HG02970 (cell line): ENCODE measurements around the gene PLD2.

Source experiments
- ATAC-seq: cut with Tn5 transposase; IDR thresholded peaks from one replicate; pipeline ENCODE4 v1.9.1; 2021; ENCODE audit warnings: mild to moderate bottlenecking, moderate library complexity, moderate number of reproducible peaks; ENCODE audit not compliant: unreplicated experiment, low FRiP score

Gene PLD2

DNA sequence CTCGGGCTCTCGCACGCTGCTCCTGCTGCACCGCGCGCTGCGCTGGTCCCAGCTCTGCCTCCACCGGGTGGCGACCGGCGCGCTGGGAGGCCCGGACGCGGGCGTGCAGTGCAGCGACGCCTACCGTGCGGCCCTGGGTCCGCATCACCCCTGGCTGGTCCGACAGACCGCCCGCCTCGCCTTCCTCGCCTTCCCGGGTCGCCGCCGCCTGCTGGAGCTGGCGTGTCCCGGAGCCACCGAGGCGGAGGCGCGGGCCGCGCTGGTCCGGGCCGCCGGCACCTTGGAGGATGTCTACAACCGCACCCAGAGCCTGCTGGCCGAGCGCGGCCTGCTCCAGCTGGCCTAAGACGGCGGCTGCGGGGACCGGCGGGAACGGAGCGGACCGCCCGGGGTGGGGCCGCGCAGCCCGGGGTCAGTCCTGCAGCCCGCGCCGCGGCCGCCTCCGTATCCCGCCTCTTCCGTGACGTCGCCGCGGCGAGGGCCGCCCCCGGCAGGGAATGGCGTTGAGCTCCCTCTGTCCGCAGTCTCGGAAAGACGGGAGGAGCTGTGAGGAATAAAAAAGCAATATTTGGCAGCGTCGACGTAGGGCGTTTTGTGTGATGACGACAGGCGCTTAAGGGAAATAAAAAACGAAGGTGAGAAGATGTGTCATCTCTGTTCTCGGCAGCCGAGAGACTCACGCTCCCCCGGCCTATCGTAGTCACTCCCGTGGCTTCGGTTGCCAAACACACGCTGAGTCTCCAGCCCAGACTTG lies 16.8 kb upstream of the PLD2 start:
- peak; percentile 92 for ATAC-seq

DNA sequence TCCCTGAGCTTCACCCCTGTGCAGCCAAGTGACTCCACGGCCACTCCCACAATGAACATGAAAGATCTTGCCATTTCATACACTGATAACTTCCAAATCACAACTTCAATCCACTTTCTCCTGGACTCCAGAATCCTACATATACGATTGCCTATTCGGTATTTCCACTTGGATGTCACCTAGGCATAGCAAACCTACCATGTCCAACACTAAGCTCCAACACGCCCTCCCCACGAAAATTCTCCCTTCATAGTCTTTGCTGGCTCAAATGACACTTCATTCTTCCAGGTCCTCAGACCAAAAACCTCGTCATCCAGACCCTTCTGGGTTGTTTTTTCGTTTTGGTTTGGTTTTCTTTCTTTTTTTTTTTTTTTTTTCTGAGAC lies 16.3 kb upstream of the PLD2 start:
- ATAC-seq, result no peak

DNA sequence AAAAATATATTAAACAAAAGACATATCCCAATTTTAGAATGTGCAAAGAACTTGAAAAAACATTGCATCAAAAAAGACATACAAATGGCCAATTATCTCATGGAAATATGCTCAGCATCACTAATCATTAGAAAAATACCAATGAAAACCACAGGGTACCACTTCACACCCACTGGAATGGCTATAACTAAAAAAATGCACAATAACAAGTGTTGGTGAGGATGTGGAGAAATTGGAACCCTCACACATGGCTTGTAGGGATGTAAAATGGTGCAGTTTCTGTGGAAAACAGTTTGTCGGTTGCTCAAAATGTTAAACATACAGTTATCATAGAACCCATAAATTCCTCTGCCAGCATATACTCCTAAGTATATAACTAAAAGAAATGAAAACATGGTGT lies 11.8 kb upstream of the PLD2 start:
- no peak for ATAC-seq

DNA sequence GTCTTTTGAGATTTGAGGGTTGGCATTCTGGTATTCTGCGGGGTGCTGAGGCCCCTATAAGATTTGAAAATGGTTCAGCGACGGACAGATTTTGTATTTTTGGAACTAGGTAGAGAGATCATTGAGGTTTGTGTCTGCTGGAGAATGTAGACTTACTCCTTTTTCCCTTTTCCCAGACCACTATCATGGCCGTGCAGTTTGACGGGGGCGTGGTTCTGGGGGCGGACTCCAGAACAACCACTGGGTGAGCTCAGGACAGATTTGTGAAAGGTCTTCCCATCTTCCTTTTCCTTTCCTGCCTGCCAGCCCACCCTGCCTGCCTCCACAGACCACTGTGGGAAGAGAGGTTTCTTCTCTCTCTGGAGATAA lies 10.4 kb upstream of the PLD2 start:
- no peak for ATAC-seq

DNA sequence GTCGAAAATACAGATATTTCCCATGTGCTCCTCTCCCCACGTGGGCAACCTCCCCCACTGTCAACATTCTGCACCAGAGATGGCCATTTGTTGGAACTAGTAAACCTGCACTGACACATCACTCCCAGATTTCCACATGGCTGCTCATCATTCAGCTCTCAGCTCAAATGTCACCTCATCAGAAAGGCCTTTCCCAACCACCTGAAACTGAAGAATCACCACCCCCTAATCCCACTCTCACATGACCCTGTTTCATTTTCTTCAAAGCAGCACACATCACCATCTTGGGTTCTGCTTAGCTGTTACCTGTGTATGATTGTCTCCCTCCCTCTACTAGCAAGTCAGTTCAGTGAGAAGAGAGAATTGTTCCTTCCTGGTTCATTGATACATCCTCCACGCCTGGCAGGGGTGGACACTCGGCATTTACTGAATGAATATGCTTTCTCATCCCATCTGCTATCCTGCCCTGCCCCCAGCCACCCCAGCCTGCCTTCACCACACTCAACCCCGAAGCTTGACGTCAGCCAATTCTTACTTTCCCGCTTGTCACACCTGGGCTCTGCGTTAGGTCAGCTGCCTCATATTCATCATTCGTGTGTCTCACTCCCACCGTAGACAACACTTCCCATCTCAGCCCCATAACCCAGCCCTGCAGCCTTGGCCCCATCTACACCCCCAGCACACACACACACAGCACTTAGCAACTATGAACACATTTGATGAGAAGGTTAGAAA lies 6.3 kb upstream of the PLD2 start:
- ATAC-seq, result no peak

DNA sequence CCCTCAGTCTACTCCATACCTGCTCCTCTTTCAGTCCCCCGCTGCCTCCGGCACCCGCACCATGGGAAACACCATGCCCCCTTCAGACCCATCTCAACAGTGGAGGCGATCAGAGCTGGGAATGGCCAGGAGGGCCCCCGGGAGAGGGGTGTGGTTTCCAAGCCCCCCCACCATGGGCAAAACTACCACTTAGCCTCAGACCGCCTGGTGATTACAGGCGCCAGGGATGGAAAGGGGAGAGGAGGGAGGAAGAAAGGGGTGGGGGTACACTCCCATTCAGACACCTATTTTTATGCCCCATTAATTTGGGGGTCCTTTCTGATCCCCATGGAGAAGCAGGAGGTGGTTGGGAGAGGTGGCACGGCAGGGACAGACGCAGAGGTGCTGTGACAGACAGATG lies 4.7 kb upstream of the PLD2 start, which contains the start of gene C17orf114:
Gene C17orf114, minus strand, starts transcription at position 101 of the 400 bp plus-strand sequence.
- ATAC-seq, result no peak

DNA sequence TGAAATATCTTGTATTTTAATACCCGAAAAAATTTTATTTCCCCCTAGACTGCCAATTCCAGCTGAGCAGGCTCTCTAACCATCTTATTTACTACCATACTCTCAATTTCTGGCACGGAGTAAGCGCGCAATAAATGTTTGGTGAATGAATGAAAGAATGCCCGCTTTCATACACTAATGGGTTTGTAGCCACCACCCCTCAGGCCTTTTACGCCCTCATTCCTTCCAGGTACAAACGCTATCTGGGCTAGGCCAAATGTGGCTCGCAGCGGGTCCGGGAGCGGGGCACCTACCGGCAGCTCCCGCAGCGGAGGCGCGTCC lies 536 bp upstream of the PLD2 start:
- ATAC-seq, result no peak

DNA sequence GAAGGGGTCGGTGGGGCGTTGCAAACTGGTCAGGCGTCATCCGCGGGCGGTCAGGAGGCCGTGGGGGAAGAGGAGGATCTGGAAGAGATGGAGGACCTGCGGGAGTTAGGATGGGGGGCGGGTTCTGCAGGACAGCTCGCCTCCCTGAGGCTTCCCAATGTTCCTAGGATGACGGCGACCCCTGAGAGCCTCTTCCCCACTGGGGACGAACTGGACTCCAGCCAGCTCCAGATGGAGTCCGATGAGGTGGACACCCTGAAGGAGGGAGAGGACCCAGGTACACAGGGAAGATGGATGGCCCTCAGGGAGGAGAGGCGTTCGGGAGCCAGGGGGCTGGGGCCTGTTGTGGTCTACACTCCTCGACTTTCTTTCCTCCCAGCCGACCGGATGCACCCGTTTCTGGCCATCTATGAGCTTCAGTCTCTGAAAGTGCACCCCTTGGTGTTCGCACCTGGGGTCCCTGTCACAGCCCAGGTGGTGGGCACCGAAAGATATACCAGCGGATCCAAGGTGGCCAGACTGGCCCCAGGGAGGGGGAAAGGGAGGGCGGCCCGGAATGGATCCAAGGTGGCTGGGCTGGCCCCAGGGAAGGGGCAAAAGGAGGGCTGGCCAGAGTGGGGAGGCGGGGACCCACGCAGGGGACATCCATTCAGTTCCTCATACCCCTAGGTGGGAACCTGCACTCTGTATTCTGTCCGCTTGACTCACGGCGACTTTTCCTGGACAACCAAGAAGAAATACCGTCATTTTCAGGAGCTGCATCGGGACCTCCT lies 839 bp downstream of the PLD2 start:
- no peak for ATAC-seq

DNA sequence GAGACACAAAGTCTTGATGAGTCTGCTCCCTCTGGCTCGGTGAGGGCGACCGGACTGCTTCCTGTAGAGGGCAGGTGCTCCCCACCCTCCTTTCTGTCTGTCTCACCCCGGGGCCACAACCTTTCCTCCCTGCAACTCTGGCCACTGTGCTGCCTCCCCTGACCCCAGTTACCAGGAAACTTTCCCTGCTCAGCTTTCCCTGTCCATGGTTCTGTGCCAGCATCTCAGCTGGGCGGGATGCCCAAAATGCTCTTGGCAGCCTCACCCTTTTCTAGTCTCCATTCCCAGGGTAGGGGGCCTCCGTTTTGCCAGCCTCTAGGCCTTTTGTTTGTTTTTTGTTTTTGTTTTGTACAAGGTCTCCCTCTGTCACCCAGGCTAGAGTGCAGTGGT lies 1.4 kb downstream of the PLD2 start:
- ATAC-seq, result no peak

DNA sequence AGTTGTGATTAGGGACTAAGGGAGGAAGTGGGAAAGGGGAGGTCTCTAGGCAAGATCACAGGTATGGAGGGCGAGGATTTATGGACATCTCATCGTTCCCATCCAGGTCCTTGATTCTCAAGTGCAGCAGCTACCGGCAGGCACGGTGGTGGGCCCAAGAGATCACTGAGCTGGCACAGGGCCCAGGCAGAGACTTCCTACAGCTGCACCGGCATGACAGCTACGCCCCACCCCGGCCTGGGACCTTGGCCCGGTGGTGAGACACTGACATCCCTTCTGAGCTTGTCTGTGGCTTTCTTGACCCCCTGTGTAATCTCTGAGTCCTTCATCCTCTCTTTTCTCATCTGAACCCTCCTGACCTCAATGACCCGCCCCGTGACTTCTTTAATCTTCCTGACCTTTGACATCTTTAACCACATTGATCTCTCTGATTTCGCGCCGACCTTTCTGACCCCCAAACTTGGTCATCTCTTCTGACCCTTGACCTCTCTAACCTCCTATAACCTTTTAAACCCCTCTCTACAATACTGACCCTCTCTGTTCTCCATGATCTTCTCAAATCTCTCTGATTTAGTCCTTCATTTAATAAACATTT lies 3.8 kb downstream of the PLD2 start:
- no peak for ATAC-seq

DNA sequence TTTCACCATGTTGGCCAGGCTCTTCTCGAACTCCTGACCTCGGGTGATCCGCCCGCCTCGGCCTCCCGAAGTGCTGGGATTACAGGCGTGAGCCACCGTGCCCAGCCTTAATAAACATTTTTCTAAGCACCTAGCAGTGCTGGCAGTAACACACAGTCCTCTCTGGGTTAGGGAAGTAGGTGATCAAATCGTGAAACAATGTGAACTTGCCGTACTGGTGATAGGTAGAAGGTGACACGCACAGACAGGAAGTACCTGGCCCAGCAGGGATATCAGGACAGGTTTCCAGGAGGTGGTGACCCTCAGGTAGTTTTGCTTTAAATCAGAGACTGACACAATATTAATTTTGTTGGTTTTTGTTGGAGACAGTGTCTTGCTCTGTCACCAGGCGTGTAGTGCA lies 4.5 kb downstream of the PLD2 start:
- ATAC-seq, result no peak

DNA sequence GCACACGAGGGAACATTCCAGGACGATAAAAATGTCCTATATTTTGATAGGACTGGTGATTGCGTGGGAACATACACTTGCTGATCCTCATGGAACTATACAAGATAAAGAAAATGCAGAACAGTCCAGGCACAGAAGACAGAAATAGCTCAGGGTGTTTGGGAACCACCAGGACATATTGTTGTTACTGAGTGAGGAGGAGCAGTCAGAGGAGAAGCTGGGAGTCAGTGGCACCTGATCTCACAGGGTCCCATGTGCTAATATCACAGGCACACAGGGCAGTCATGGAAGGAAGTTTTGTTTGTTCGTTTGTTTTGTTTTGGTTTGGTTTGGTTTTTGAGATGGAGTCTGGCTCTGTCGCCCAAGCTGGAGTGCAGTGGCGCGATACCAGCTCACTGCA lies 5.7 kb downstream of the PLD2 start:
- ATAC-seq, result no peak

DNA sequence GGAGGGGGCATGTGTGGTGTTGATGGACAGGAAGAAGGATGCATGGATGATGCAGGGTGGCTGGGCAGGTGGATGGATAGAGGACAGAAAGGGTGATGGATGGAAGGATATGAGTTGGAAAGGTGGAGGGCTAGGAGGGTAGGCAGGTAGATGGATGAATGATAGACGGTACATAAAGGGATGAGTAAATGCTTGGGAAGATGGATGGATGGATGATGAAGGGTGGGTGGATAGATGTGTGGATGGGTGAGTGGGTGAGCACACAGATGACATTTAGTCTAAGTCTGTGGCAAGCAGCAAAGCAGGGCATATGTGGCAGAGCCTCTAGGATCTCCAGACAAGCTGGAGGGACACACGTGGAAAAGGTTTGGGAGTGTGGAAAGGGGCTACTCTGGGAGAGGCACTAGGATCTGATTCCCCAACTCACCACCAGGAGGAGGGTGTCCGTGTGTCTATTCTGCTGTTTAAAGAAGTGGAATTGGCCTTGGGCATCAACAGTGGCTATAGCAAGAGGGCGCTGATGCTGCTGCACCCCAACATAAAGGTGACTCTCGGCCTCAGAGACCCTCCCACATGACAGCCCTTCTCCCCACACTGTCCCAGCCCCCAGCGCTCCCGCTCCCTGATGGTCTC lies 8.2 kb downstream of the PLD2 start:
- no peak for ATAC-seq

DNA sequence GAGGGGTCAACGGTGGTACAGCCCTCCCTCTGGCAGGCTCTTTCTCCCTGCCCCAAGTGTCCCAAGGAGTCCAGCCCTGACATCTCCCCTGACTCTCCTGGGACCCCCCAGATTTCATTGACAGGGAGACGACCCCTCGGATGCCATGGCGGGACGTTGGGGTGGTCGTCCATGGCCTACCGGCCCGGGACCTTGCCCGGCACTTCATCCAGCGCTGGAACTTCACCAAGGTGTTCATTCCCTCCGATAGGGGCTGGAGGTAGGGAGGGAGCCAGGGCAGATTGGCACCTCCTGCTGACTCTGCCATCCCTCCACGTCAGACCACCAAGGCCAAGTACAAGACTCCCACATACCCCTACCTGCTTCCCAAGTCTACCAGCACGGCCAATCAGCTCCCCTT lies 9.9 kb downstream of the PLD2 start:
- no peak for ATAC-seq

DNA sequence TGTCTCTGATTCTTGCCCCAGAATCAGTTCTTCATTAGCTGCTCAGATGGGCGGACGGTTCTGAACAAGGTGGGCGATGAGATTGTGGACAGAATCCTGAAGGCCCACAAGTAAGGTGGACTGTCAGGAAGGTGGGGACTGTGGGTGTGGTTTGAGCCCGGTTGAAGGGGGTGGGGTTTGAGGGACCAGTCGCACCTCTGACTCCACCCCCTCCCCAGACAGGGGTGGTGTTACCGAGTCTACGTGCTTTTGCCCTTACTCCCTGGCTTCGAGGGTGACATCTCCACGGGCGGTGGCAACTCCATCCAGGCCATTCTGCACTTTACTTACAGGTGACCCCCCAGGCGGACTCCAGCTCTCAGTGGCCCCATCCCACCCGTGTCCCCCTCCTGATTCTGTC lies 11.3 kb downstream of the PLD2 start:
- ATAC-seq, result no peak

DNA sequence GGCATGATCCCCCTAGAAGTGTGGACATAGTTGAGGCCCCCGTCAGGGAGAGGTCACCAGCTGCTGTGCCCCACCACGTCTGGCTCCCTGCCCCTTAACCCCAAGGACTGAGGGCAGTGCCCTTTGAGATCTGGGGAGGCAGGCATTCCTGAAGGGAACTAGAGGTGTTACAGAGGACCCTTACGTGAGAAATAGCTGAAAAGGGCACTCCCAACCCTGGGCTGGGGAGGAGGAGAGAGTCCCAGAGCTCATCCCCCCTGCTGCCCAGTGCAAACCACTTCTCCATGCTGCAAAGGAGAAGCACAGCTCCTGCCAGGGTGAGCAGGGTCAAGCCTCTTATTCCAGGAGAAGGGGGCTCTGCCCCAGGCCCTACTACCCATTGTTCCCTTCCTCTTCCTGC lies 15.9 kb downstream of the PLD2 start:
- ATAC-seq, result no peak

DNA sequence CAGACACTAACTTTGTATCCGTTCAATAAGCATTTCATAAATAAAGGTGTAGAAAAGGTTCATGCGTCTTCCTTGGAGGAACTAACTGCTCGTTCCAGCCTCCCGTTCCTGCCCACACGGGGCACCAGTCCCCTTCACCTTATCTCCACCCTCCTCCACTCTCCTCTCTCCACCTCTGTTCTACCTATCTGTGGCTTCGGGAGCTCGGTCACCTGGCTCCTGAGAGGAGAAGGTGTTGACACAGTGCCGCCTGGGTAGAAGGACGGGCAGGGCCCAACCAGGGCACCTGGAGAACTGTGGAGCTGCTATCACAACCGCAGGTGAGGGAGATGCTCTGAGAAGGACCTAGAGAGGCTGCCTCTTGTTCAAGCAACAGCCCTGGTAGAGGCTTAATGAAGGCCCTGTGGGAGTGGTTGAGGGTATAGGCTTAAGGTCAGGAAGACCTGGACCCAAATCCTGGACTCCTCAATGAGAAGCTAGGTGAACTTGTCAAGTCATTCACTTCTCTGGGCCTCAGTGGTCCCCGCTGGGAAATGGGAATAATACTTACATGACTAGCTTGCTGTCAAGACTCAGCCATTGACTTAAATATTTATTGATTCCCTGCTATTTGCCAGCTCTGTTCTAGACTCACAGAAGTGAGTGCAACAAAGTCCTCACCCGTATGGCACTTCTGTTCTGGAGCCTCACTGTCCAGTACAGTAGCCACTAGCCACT lies 16.6 kb downstream of the PLD2 start:
- no peak for ATAC-seq

DNA sequence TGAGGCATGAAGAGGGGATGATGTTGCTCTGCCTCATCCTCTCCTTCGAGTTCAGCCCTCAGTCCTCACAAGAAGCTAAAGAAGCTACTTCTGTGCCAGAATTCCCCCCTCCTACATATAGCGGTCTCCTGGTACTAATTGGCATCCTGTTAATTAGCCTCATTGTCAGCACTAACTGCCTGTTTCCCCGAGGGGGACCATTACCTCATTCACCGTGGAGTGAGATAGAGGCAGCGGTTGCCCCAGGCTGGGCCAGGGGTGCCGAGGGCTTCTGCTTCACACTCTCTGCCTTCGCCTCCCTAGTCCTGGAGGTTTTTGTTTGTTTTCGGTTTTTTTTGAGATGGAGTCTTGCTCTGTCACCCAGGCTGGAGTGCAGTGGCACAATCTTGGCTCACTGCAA lies 20.4 kb downstream of the PLD2 start:
- ATAC-seq, result no peak

DNA sequence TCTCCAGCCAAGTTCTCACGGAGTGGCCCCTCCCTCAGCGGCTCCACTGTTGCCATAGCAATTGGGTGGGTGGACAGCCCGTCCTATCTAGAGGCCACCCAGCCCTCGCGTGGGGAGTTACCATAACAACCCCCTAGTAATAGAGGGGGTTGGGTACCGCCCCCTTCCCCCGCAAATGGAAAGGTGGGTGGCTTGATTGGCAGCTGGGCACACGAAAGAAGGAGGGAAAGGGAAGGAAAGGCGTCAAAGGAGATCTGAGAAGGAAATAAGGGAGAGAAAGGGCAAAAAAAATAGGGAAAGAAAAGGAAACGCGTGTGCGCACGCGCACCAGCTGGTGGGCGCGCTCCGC lies 25.9 kb downstream of the PLD2 start:
- ATAC-seq, result peak; percentile 20

DNA sequence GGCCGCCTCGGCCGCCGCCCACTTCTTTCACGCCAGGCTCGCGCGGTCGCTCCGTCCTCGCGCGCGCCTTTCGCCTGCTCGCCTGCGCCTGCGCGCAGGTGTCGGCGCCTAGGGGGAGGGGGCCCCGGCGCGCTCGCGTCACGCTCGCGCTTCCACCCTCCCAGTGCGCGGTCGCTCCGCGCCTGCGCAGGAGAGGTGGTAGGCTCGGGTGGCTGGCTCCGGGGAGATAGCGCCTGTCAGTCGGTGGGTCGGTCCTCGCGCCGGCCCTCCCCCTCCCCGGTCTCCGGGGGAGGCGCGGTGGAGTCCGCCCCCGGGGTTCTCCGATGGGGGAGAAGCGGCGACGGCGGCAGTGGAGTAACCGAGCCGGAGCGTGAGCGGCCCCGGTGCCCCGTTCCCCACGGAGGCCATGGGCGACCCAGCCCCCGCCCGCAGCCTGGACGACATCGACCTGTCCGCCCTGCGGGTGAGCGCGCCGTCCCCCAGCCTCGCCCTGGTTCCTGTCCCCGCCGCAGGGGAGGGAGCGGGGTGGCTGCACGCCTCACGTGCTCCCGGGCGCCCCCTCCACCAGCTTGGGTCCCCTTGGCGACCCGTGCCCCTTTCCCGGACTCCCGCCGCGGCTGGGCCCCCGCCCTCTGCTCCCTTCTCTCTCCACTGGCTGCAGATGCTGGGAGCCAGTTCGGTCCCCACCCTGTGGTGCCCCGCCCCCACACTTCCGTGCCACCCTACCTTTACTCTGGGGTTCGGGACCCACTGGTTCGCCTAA lies 26.4 kb downstream of the PLD2 start, which contains the start of gene MINK1:
Gene MINK1, plus strand, starts transcription at position 163 of the 763 bp plus-strand sequence. Its CDS starts 244 bp downstream, at position 407.
- peak; percentile 90 for ATAC-seq
